SIG-M5 treated with dmso at 0.1 percent for 504 hours (cell line): ENCODE results near the gene NELFCD.

Experiments
- DNase-seq: peaks from one replicate; lab custom pipeline; 2025; ENCODE audit not compliant: unreplicated experiment; lab: John Stamatoyannopoulos, UW

NELFCD gene

DNA sequence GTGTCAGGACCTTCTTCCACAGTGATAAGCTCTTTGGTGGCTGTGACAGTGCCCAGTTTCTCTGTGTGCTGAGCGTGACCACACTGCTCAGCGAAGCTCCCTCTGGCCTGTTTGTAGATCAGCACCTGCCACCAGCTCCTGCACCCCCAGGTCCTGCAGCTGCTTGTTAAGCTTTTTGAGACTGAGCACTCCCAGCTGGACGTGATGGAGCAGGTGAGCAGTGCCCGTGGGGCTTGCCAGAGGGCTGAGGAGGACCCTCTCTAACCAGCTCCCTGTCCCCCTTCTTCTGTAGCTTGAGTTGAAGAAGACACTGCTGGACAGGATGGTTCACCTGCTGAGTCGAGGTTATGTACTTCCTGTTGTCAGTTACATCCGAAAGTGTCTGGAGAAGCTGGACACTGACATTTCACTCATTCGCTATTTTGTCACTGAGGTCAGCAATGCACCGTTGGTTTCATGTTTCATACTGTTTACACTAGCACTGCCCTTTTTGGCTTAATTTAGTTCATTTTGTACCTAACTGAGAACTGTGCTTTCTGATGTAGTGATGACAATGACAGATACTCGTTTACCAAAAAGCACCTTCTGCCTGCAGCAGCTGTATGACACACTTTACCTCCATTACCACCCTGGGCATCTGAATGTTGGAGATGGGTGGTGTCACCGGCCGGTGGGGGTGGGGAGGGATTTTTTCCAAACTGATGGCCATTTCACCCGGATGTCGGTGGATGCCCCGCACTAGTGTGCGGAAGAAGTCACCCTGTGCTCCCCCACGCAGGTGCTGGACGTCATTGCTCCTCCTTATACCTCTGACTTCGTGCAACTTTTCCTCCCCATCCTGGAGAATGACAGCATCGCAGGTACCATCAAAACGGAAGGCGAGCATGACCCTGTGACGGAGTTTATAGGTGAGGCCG lies 12.5 kb downstream of the NELFCD start:
- no peak for DNase-seq

DNA sequence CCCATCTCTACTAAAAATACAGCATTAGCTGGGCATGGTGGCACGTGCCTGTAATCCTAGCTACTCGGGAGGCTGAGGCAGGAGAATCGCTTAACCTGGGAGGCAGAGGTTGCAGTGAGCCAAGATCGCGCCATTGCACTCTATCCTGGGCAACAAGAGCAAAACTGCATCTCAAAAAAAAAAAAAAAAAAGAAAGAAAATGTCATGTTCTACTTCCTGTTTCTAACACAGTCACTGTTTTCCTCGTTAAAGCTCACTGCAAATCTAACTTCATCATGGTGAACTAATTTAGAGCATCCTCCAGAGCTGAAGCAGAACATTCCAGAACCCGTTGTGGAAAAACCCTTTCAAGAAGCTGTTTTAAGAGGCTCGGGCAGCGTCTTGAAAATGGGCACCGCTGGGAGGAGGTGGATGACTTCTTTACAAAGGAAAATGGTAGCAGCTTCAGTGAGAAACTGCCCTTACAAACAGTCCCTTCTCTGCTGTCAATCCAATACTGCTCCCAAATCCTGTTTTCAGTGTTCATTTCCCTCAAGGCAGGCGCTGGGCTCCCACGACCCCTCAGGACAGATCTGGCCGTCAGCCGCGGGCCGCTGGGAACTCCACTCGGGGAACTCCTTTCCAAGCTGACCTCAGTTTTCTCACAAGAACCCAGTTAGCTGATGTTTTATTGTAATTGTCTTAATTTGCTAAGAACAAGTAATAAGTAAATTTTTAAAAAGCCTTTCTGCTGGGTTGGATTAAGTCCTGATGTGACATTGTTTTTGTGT lies 13.5 kb downstream of the NELFCD start:
- no peak for DNase-seq

DNA sequence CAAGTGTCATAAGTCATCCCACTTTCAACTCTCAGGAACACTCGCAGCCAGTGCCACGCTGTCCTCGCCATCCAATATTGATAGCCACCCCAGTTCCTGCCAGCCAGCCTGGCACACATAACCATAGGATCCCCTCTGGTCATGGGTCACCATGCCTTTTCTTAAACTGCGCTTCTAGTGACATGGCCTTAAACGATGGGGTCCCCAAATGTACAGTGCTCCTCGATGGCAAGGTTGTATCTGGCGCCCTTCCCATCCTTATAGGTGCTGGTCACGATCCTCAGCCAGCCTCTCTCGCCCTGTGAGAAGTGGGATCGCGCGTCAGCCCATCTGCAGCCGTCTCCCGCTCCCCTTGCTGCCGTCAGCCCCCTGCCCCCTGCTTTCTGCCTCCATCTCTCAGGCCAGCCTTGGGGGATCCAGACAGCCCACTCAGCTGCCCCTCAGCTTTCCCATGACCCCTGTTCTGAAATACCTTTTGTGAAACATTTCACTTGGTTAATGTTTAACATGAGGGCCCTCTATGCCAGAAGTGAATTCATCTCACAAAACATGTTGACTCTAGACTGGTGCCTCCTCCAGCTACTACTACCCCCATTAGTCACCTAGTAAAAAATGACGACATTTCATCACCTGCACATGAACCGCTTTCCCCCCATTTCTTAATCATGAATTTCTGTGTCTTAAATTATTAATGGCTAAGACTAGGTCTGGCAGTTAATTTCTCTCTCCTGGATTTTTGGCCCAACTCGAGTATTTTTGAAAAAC lies 14.6 kb downstream of the NELFCD start:
- DNase-seq = no peak

DNA sequence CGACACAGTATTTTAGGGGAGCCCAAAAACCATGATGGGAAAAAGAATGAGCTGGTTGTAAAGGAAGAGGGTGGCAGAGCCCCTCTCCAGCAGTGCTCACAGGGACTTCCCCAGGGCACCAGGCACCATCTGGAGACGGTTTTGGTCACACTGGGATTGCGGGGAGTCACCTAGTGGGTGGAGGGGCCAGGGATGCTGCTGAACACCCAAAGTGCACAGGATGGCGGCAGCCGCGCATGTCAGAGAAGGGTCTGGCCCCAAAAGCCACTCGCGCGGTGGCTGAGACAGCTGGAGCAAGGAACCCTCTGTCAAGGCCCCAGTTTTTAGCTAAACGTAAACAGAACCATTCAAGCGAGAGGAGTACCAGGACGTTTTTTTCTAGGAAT lies 15.2 kb downstream of the NELFCD start:
- DNase-seq = no peak

DNA sequence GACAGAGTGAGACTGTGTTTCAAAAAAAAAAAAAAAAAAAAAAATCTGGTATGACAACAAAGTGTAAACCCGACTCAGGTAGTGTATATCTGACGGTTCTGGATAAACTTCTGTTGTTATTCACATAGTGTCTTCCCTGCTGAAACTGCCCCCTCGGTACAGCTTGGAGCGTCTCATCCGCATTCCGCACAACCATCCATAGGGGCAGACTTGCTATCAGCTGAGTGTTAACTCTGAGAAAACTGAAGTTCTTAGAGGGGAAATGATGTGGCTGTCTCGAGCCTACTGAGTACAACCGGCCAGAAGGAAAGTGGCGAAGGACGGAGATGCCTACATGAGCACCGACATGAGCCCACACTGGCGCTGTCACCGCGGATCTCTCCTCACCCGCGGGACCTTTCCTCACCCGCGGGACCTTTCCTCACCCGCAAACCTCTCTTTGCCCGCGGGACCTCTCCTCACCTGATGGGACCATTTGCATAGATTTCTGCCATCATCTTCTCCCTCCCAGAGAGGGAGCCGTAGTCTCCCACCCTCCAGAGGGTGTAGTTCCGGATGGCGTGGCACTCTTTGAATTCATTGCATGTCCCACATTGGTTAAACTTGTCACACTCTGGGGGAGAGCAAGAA lies 16.2 kb downstream of the NELFCD start:
- no peak for DNase-seq

DNA sequence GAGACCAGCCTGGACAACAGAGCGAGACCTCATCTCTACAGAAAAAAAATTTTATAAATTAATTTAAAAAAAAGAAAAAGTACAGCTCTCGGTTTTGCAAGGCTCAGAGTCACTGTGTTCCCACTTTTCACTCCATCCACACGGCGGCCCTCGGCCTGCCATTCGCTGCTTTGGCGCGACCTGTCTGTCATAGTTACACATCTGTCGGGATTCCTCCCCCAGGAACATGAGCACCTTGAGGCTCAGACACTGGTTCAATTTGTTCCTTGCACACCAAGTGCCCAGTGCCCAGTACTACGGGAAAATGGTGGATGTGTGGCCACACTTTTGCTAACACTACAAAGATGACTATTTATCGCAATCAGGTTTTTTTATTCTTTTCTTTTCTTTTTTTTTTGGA lies 17.6 kb downstream of the NELFCD start:
- DNase-seq = no peak

DNA sequence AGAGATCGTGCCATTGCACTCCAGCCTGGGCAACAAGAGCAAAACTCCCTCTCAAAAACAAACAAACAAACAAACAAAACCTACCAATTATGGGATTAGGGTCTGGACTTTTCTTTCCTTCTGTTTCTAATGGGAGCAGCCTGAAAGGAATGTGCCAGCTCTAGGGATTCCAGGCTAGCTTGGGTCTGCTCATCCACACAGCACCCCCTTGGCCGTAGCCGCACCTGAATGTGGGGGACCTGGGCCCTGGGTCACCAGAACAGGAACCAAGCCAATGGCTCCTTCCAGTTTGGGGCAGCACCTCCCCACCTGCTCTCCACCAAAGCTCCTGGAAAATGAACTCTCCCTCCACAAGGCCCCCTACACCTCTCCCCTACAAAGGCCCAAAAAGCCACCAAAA lies 19.3 kb downstream of the NELFCD start:
- no peak for DNase-seq

DNA sequence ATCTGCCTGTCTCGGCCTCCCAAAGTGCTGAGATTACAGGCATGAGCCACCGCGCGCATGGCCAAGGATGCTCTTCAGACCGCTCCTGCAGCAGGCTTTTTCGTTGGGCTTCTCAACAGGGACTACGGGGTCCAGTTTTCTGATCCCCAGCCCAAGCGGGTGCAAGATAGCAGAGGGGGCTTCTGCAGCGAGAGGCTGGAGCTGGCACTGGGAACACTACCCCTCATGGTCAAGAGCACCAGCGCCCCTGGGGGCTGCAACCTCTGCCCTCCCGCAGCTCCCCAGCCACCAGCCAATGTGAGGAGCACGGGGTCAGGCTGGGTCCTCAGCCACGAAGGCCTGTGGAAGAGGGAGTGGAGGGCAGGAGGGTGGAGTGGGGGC lies 20.0 kb downstream of the NELFCD start:
- no peak for DNase-seq

DNA sequence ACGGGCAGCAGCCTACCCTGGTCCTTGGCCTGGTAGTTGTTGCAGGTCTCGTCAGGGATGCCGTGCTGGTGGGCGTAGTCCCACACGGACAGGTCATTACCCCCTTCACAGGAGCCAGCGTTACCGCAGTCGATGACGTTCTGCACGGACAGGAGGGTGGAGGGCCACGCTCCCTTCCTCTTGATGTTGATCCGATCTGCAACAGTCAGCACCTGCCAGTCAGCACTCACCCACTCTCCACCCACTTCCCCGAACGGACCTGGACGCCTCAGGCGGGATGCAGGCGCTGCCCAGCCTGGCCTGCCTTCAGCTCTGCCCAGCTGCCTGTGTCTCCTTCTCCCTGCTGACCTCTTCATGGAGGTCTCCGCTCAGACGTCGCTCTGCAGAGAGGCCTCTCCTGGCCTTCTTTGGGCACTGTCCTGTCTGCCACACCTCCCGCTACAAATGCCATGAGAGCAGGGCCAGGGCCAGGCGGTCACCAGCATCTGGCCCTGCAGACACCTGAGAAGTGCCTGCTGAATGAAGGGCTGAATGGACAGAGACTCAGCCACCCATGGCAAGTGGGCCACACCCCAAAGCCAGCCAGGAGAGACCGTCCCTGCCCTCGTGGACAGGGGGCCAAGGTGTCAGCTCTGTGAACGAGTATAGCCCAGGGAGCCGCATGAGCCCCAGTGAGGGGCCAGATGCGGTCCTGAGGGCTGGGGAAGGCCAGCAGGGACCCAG lies 20.6 kb downstream of the NELFCD start:
- no peak for DNase-seq

DNA sequence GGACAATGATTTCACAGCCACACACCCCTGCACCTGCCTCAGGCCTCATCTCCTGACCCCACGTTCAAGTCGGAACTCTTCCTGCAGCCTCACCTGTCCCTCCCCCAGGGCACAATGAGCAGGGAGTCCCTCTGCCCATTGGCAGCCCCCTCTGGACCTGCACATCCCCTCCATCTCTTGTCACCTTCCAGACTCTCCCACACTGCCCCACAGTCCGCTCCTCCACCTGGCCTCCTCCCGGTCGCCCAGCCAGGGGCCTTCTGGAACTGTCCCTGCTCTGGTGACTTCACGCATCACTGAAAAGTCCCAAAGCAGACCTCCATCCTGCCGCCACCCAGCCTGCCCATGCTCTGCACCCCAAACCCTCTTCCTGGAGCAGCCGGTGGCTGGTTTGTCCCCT lies 21.3 kb downstream of the NELFCD start:
- DNase-seq = no peak

DNA sequence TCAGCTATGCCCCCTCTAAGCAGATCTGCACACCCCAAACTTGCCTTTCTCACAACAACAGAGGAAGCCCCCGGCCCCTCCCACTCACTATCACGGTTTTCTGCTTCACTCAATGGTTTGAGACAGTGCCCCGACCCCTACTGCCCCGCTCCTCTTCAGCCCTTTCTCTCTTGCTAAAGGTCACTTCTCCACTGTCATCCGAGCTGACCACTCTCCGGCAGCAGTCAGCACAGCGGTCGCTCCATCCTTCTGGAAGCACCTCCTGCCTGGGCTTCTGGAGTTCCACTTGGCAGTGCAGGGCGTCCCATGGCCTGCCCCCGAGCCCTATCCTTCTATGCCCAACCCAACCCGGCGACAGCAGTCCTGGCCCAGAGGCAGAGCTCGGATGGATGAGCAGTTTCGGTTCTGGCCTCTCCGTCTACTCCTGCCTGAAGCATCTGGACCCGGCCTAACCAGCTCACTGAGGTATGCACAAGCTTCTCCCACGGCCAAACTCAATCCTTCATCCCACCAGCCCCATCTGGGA lies 21.9 kb downstream of the NELFCD start:
- DNase-seq = no peak

DNA sequence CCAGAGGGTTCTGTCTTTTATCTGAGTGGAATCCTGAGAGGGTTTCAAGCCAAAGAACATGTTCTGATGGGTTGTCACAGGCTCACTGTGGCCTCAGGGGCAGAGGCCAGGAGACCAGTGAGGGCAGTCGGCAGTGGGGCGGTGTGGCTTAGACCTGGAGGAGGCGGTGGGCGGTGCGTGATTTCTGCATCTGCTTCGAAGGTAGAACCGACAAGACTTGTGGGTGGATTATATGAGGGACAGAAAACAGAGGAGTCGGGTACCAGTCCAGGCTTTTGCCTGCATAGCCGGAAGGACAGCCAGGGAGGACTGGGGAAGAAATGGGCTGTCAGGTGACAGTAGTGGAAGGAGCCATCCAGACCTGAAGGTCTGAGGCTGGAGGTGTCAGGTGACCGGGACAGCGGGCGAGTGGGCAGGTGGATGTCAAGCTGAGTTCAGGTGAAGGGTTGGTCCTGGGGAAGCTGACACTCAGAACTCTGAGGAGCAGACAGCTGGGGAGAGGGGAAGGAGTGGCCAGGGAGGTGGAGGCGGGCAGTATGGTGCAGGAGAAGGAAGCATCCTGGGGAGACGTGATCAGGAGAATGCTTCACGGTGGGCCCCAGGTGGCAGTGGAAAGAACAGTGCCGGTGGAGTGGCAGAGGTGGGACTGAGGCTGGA lies 22.9 kb downstream of the NELFCD start:
- DNase-seq = no peak

DNA sequence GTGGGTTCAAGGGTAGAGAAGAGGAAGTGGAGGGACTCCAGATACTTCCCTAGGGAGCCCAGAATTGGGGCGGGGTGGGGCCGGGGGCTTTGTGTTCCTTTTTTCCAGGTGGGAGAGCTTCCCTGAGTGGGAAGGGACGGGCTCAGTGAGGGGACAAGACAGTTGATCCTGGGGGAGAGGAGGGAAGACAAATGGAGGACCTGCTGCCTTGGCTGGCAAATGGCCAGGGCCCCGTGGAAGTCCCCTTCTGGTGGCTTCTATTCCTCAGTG lies 23.4 kb downstream of the NELFCD start:
- no peak for DNase-seq

DNA sequence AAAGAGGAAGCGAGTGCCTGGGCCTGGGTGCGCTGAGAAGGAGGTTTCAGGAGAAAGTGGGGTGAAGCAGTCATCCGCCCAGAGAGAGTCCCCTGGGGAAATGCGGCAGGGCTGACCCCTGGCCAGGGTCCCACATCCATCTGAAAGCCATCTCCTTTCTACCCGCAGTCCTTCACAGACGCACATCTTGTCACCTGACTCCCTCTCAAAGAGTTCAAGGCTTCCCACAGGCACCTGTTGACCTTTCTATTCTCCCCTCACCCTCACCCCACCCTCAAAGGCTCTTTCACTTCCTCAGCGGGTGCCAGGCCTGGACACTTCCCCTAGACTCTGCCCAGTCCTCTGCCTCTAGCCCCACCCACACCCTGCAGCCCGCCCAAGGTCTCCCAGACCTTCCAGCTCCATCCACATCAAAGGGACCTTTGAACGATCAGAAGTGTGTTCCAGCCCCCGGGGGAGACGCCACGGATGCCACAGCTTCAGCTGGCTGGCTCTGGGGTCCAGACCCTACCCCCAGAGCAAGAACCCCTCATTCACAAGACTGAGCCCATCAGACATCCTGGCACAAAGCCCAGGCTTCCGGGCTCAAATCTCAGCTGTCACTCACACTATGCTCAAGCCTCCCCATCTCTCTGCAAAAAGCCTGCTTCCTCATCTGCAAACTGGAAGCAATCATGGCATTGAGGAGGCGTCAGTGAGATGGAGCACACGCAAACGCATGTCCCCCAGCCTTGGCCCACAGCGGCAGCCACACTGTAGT lies 23.9 kb downstream of the NELFCD start:
- DNase-seq = peak; percentile 90

DNA sequence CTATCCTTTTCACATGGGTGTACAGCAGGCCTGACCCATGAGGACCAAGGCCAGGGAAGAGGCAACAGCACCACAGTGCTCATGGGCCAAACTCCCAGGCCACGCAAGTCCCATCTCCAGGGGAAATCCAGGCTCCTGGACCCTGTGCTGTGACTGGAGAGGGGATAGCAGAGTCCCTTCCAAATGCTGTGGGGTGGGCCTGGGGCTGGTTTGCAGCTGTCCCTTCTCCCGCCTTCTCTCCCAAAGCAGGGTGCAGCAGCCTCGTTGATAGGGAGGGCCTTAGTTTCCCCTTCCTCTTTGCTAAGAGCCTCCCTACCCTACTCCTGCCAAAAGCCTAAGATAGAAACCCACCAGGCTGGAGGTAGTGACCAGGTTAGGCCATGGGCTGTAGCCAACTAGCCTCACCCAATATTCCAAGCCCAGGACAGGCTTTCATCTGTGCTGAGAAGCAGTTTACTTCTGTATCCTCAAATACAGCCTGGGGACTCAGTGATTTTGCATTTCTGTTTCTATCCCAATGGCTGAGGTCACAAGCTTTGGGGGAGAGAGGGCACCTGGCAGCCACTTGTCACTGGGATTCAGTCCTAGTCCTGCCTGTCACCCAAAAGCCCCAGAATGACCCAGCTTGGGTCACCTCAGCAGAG lies 24.6 kb downstream of the NELFCD start:
- DNase-seq = no peak

DNA sequence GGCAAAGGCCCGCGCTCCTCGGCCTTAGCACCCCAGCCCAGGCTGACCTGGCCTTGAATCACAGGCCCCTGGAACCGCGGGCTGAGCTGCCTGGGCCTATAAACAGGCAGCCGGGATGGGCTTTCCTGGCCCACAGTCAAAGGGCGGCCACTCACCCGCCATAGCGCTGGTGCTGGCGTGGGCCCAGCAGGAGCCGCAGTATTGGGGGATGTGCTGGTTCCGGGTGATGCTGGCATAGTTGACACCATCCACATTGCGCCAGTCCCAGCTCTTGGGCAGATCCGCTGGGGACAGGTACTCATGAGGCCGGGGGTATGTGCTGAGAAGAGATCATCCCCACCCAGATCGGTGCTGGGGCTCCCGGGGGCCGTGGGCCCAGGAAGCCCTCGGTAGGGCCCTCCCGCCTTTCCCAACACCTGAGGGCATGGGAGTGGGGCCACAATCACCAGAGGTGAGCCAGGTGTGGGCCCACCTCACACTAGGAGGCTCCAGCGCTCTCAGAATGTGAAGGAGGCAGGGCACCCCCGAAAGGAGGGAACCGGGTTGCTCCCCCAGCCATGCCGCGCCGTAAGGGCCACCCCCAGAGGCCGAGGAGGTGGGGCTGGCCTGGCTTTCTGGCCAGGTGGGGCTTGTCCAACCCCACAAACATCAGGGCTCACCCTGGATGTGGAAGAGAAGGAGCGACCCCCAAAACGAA lies 25.3 kb downstream of the NELFCD start:
- no peak for DNase-seq

DNA sequence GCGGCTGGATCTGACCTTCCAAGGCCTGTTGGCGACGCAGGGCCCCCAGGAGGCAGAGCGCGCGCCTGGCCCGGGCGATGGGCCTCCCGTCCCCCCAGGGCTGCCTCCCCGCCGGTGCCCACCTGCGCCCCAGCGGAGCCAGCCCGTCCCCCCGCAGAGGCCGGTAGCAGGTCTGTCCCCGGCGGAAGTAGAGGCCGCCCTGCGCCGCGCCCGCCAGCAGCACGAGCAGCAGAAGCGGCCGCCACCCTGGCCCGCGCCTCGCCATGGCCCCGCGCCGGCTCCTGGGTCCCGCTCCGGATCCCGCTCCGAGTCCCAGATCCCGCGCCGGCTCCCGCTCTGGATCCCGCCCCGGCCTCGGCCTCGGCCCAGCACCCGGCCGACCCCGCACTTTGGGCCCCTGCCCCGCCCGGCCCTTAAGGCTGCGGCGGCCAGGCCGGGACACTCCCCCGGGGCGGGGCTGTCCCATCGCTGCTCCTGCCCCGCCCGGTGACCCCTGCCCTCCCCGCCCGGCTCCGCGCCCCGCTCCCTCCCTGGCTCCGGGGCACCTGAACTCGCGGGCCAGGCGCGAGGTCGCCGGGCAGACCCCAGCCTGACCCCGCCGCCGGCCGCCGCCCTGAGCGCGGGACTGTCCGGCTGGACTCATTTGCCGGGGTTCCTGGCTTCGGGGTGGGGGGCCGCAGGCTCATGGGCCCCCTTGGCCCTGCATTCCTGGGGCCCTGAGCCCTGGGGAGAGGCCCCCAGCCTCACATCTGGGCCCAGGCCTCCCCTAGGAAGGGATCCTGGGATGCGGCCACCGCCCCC lies 26.0 kb downstream of the NELFCD start, which contains the start of gene CTSZ:
Gene CTSZ, minus strand, starts transcription at position 391 of the 801 bp plus-strand sequence. Its CDS starts 126 bp downstream, at position 265.
- peak; percentile 24 for DNase-seq
